ENCODE measurements around the gene FARS2. TPM values are rescaled to one million over a fixed set of nuclear protein-coding genes. Genes with fewer than 3 reads are reported as not detected.

FARS2 gene
- total RNA-seq, 1 experiment from 2014 or later, result 13.8 TPM

GRCh38 chr6:5464099-5464885 is 203.0 kb downstream of the FARS2 start:
- RAD21 ChIA-PET (ENCODE audit: low non-redundant PET in 1 of 2, low total read pairs in 2 of 2, uncharacterized antibody in 2 of 2, unreplicated experiment in 2 of 2), result no interaction called here
- CTCF ChIA-PET, result no interaction called here

GRCh38 chr6:5466281-5467136 is 205.2 kb downstream of the FARS2 start:
- Histone ChIP-seq H4K20me1 (ENCODE audit: insufficient read depth) (no peaks in the 10 kb centered on the region), H3K4me3 (replicated peaks in 1 of 2; ENCODE audit: low read depth in 1 of 2, low read length in 2 of 2) (no peak overlapping the region), H3K9me3 (ENCODE audit: control insufficient read depth in 1 of 2, insufficient read depth in 1 of 2, low read depth in 1 of 2, low read length in 2 of 2) (no peaks in the 10 kb centered on the region), H3K27ac (ENCODE audit: low read depth, low read length) (no peak overlapping the region), H3K9me2 (ENCODE audit: insufficient read depth) (no peaks in the 10 kb centered on the region), H3K27me3 (ENCODE audit: insufficient read depth, low read length) (no peaks in the 10 kb centered on the region), H3K9ac (ENCODE audit: low read length) (no peak overlapping the region), H3K4me1 (ENCODE audit: control insufficient read depth in 1 of 2, insufficient read depth in 2 of 2, low read length in 2 of 2) (no peaks in the 10 kb centered on the region), H3K79me2 (ENCODE audit: insufficient read depth, low read length) (no peaks in the 10 kb centered on the region), H2AFZ (ENCODE audit: low read depth, low read length, poor library complexity, severe bottlenecking) (no peak overlapping the region), H3K4me2 (ENCODE audit: low read length) (no peak overlapping the region), H3K36me3 (ENCODE audit: control insufficient read depth in 1 of 2, insufficient read depth in 2 of 2, low read length in 2 of 2) (no peaks in the 10 kb centered on the region)
- intact Hi-C loops (cut with micrococcal nuclease), result no loop called here
- DNase-seq (ENCODE audit: low read depth, low spot score) (no peak), ATAC-seq (no peak)
- BruUV-seq (replicated peaks), result no TSS peak
- no peak for TF ChIP-seq SIN3A (IDR thresholded peaks at IDR 0.05; ENCODE audit: low read depth)
- TF ChIP-seq, protein P1, sequence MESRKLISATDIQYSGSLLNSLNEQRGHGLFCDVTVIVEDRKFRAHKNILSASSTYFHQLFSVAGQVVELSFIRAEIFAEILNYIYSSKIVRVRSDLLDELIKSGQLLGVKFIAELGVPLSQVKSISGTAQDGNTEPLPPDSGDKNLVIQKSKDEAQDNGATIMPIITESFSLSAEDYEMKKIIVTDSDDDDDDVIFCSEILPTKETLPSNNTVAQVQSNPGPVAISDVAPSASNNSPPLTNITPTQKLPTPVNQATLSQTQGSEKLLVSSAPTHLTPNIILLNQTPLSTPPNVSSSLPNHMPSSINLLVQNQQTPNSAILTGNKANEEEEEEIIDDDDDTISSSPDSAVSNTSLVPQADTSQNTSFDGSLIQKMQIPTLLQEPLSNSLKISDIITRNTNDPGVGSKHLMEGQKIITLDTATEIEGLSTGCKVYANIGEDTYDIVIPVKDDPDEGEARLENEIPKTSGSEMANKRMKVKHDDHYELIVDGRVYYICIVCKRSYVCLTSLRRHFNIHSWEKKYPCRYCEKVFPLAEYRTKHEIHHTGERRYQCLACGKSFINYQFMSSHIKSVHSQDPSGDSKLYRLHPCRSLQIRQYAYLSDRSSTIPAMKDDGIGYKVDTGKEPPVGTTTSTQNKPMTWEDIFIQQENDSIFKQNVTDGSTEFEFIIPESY (IDR thresholded peaks at IDR 0.05; ENCODE audit: extremely low read depth, insufficient replicate concordance, low read length), result no peak
- no peak for TF ChIP-seq POLR2AphosphoS5 (IDR thresholded peaks at IDR 0.05; ENCODE audit: low read depth, low read length)
- TF ChIP-seq, protein P2, sequence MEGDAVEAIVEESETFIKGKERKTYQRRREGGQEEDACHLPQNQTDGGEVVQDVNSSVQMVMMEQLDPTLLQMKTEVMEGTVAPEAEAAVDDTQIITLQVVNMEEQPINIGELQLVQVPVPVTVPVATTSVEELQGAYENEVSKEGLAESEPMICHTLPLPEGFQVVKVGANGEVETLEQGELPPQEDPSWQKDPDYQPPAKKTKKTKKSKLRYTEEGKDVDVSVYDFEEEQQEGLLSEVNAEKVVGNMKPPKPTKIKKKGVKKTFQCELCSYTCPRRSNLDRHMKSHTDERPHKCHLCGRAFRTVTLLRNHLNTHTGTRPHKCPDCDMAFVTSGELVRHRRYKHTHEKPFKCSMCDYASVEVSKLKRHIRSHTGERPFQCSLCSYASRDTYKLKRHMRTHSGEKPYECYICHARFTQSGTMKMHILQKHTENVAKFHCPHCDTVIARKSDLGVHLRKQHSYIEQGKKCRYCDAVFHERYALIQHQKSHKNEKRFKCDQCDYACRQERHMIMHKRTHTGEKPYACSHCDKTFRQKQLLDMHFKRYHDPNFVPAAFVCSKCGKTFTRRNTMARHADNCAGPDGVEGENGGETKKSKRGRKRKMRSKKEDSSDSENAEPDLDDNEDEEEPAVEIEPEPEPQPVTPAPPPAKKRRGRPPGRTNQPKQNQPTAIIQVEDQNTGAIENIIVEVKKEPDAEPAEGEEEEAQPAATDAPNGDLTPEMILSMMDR (IDR thresholded peaks at IDR 0.05 in 2 of 3, conservative IDR thresholded peaks at IDR 0.05 in 1 of 3; ENCODE audit: borderline replicate concordance in 1 of 3, insufficient read depth in 1 of 3, low read depth in 2 of 3, low read length in 2 of 3), result no peak
- TF ChIP-seq JUND (IDR thresholded peaks at IDR 0.05), result no peak
- TF ChIP-seq ZNF274 (IDR thresholded peaks at IDR 0.05; ENCODE audit: low read depth, low read length), result no peak
- TF ChIP-seq ZFX (IDR thresholded peaks at IDR 0.05), result no peak
- TF ChIP-seq, protein P3, sequence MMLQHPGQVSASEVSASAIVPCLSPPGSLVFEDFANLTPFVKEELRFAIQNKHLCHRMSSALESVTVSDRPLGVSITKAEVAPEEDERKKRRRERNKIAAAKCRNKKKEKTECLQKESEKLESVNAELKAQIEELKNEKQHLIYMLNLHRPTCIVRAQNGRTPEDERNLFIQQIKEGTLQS (IDR thresholded peaks at IDR 0.05), result no peak
- no peak for TF ChIP-seq RAD21 (IDR thresholded peaks at IDR 0.05; ENCODE audit: low read depth)
- ChIA-PET CTCF (no interaction called here), RAD21 (ENCODE audit: low non-redundant PET in 1 of 2, low total read pairs in 2 of 2, uncharacterized antibody in 2 of 2, unreplicated experiment in 2 of 2) (no interaction called here), POLR2A (no interaction called here)

More at GRCh38 chr6:5464099-5464885, 203.0 kb downstream of the FARS2 start:
- Histone ChIP-seq H3K27me3 (ENCODE audit: insufficient read depth, low read length) (no peaks in the 10 kb centered on the region), H4K20me1 (ENCODE audit: insufficient read depth) (no peaks in the 10 kb centered on the region), H3K9me3 (ENCODE audit: control insufficient read depth in 1 of 2, insufficient read depth in 1 of 2, low read depth in 1 of 2, low read length in 2 of 2) (no peaks in the 10 kb centered on the region), H3K79me2 (ENCODE audit: insufficient read depth, low read length) (no peaks in the 10 kb centered on the region), H3K4me2 (ENCODE audit: low read length) (no peak overlapping the region), H3K27ac (ENCODE audit: low read depth, low read length) (no peak overlapping the region), H3K4me3 (replicated peaks in 1 of 2; ENCODE audit: low read depth in 1 of 2, low read length in 2 of 2) (no peak overlapping the region), H3K36me3 (ENCODE audit: control insufficient read depth in 1 of 2, insufficient read depth in 2 of 2, low read length in 2 of 2) (no peaks in the 10 kb centered on the region), H2AFZ (ENCODE audit: low read depth, low read length, poor library complexity, severe bottlenecking) (no peak overlapping the region), H3K9ac (ENCODE audit: low read length) (no peak overlapping the region), H3K4me1 (ENCODE audit: control insufficient read depth in 1 of 2, insufficient read depth in 2 of 2, low read length in 2 of 2) (0 out of 4 replicates have a peak, but pooled peaks cover 0 to 3% of the 10 kb centered on the region in 2 experiments), H3K9me2 (ENCODE audit: insufficient read depth) (no peaks in the 10 kb centered on the region)
- TF ChIP-seq SP1 (IDR thresholded peaks at IDR 0.05; ENCODE audit: low read depth) (no peak), SRF (IDR thresholded peaks at IDR 0.05; ENCODE audit: low read depth) (no peak), POLR2A (IDR thresholded peaks at IDR 0.05; ENCODE audit: borderline replicate concordance, extremely low read depth, insufficient read depth, insufficient read length) (no peak), ZNF274 (IDR thresholded peaks at IDR 0.05; ENCODE audit: low read depth, low read length) (no peak), POLR2AphosphoS5 (IDR thresholded peaks at IDR 0.05; ENCODE audit: low read depth, low read length) (no peak), TCF7L2 (IDR thresholded peaks at IDR 0.05; ENCODE audit: borderline replicate concordance, extremely low read depth, insufficient read depth, insufficient read length) (no peak), SIN3A (IDR thresholded peaks at IDR 0.05; ENCODE audit: low read depth) (no peak), CBX3 (IDR thresholded peaks at IDR 0.05; ENCODE audit: low read depth) (no peak), ZFX (IDR thresholded peaks at IDR 0.05) (no peak)
- TF ChIP-seq, protein P3 (IDR thresholded peaks at IDR 0.05), result no peak
- intact Hi-C loops (cut with micrococcal nuclease), result no loop called here
- no peak for ATAC-seq
- POLR2A ChIA-PET, result no interaction called here
- DNase-seq (ENCODE audit: low read depth, low spot score), result no peak
- no TSS peak for BruUV-seq (replicated peaks)

Measured in HCT116 (cell line).